Stimulated activated naive CD4-positive, alpha-beta T cell treated with Interleukin-2 at 50 U/mL for 16 hours (primary cell): ENCODE results near the gene UBE2O.

Source experiments
- DNase-seq: peaks from one replicate; lab custom pipeline; 2025; lab: John Stamatoyannopoulos, UW

The UBE2O gene

GRCh38 chr17:76388966-76389888 is 63.7 kb downstream of the UBE2O start:
- no peak for DNase-seq

GRCh38 chr17:76386966-76387765 is 65.8 kb downstream of the UBE2O start:
- DNase-seq: no peak

DNA sequence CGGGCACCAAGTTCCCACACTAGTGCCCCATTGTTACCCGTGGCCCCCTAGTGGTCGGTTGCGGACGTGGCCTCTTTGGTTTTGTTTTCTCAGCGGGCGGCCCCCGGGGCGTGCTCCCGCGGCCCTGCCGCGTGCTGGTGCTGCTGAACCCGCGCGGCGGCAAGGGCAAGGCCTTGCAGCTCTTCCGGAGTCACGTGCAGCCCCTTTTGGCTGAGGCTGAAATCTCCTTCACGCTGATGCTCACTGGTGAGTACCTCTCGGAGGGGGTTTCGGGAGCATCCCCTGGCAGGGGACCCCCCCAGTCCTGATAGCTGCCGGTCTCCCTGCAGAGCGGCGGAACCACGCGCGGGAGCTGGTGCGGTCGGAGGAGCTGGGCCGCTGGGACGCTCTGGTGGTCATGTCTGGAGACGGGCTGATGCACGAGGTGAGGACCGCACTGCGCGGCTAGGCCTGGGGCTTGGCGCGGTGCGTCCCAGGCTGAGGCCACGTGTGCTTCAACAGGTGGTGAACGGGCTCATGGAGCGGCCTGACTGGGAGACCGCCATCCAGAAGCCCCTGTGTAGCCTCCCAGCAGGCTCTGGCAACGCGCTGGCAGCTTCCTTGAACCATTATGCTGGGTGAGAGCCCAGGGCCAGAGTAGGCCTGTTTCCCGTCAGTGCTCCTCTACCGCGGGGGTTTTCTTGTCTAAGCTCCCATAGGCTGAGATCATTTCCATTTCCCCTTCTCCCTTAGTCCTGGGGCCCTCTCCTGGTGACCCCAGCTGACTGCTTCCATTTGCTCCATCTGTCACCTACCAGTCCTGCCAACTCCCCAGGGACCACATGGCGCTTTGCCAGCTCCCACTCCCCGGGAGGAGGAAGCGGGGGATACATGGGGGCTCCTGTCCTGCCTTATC is 66.8 kb downstream of the UBE2O start:
- peak; percentile 75 for DNase-seq

GRCh38 chr17:76384987-76385891 is 67.7 kb downstream of the UBE2O start:
- DNase-seq: peak; percentile 24

- peak; percentile 55 for DNase-seq
These were observed 68.5 kb downstream of the UBE2O start, which contains the start of gene SPHK1 for GRCh38 chr17:76384222-76384986. Gene SPHK1, plus strand, starts transcription at chr17:76384609. Its CDS starts 1,036 bp downstream, at chr17:76385645.

DNA sequence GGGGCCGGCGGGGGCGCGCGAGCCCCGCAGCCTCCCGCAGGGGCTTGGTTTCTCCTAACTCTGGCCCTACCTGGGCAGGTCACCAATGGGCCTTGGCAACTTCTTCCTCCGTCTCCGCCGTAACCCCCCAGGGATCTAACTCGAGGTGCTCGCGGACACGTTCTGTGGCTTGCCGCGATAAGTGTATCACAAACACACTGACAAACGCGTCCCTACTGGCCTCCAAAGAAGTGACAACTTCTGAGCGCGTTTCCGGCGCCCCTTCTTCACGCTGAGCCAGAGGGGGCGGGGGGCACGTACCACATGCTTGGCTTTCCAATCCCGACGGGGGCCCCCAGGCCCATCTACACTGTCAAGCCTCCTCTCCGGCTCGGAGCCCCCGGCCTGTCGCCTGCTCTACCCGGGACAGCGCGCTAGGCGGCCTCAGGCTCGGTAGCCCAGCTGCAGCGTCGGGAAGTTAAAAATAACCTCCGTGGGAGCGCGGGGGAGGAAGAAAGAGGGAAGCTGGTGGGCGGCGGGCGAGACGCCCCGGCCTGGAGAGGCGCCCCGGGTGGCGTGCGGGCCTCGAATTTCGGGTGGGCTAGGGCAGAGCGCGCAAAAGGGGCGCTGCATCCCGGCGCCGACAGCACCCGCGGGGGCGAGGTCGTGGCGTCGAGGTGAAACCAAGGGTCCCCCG is 69.3 kb downstream of the UBE2O start:
- peak; percentile 59 for DNase-seq

DNA sequence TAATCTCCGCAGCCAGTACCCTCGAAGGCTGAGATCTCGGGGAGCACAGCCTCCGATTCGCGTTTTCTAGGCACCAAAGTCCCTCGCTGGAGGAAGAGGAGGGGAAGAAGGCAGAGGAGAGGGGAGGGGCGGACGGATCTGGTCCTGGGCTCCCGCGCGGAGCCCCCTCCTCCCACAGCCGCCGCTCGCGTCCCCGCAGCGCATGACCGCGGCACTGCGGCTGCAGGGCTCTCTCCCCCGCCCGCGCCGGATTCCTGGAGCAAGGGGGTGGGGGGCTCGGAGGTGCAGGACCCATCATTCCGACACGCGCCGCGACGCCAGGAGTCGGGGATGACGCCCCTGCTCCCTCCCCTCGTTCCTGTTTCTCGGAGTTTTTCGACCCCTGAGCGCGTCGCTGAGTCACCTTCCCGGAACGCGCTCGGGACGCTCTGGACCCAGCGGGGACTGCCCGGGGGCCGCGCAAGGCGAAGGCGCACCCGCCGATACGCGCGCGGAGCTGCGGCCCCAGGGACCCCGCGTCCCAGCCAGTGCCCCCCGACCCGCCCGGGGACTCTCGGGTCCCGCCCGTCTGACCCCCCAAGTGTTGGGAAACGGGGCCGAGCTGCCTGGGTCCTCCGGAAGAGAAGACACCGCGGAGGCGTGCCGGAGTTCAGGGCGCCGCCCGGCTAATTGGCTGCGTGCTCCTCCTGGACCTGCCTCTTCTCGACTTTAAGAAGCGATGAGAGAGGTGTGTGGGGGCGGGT is 70.0 kb downstream of the UBE2O start:
- peak; percentile 64 for DNase-seq

DNA sequence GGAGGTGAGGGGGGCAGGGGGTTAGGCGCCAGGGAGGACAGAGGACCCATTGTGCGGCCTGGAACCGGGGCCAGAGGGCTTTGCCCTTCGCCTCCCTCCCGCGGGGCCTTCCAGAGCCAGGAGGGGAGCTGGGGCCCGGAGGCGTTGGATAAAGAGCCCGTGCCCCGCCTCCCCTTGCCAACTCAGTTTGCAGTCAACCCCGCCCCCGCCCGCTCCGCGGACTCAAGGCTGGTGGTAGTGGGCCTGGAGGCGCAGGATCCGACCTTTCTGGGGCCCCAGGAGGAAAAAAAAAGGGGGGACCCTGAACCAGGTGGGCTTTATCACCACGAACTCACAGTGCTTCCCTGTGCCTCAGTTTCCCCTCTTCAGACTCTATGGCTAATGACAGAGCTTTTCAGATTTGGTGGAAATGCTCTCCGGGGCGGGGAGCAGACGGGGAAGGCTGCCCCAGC is 70.6 kb downstream of the UBE2O start:
- DNase-seq: no peak

DNA sequence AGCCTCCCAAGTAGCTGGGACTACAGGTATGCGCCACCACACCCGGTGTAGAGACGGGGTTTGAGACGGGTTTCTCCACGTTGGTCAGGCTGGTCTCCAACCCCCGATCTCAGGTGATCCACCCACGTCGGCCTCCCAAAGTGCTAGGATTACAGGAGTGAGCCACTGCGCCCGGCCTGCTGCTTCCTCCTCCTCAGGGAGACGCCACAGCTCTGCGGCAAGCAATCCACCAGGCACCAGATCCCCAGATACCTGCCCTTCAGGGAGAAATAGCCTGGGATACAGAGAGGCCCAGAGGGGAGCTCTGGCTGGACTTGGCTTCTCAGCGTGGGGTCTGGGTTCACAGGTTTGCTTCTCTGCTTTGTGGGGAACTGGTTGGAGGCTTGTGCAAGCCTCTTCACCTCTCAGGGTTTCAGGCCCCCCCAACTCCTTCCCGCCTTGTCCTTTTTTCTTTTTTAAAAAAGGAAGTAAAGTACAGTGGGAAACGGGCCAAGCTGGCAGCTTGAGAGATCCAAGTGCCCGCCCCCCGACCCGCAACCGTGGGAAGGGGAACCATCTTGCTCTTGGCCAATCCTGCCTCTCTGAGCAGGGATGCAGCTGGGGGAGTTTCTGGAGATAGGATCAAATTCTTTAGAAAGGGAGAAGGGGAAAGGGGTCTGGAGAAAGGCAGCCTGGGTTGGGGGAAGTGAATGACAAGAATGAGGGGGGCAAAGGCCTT is 71.2 kb downstream of the UBE2O start:
- no peak for DNase-seq

- no peak for DNase-seq
These were observed 73.1 kb downstream of the UBE2O start for GRCh38 chr17:76379646-76380376.

GRCh38 chr17:76379275-76379641 is 73.7 kb downstream of the UBE2O start:
- no peak for DNase-seq

GRCh38 chr17:76378548-76379274 is 74.2 kb downstream of the UBE2O start:
- no peak for DNase-seq

GRCh38 chr17:76376318-76377133 is 76.4 kb downstream of the UBE2O start:
- DNase-seq: no peak

DNA sequence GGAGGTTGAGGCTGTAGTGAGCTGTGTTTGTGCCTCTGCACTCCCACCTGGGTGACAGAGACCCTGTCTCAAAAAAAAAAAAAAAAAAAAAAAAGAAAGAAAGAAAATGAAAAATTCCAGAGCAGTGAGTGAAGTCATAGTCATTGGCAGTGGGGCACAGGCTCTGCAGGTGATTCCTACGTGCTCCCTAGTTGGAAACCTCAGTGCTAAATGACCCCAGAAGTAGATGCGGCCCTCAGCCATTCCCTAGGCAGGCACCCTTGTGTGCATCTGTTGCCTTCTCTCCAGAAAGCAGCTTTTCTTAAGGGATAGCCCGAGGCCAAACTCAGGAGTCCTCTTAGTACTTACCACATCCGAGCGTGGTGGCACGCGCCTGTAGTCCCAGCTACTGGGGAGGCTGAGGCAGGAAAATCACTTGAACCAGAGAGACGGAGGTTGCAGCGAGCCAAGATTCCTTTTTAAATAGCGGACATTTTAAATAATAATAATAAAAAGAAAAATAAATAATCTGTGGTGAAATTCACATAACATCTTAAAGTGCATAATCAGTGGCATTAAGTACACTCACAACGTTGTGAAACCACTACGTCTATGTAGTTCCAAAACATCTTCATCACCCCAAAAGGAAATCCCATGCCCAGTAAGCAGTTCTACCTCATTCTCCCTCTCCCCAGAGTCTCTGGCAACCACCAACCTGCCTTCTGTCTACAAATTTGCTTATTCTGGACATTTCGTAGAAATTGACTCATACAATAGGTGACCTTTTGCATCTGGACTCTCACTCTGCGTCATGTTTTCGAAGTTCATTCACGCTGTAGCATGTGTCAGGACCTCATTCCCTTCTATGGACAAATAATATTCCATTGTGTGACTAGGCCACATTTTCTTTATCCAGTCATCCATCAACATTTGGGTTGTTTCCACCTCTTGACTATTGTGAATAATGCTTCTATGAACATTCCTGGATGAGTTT is 81.0 kb downstream of the UBE2O start:
- DNase-seq: no peak
